HCT116 (cell line): ENCODE measurements around the gene ISL2. TPM values are rescaled to one million over a fixed set of nuclear protein-coding genes. Genes with fewer than 3 reads are reported as not detected.

Experiments used
- ATAC-seq: fragments of 200-7000 bp; cut with Tn5 transposase; 2 replicates; pipeline ENCODE4 v1.9.1; 2020; ENCODE audit warnings: mild to moderate bottlenecking, moderate library complexity
- BruUV-seq: library from RNA; stranded (reverse); fragments of 400-500 nt; replicated peaks from 2 replicates; lab custom pipeline; 2021; lab: Mats Ljungman, UMichigan
- CTCF ChIA-PET: fragments of 300-600 bp; sonication (Branson Sonifier 250); formaldehyde crosslinking; loops from one replicate; lab custom pipeline; 2021; ENCODE audit warnings: antibody characterized with exemption; lab: Charles Lee
- POLR2A ChIA-PET: fragments of 300-600, 350-600 bp; sonication (Branson Sonifier 250); formaldehyde crosslinking; loops from one replicate; lab custom pipeline; 2021; ENCODE audit warnings: antibody characterized with exemption; lab: Charles Lee
- RAD21 ChIA-PET, 2 experiments: fragments of 300-600 bp; sonication (Branson Sonifier 250); formaldehyde crosslinking; loops; one replicate each; lab custom pipeline; 2023; ENCODE audit warnings: low total read pairs in 2 of 2; ENCODE audit not compliant: uncharacterized antibody in 2 of 2, unreplicated experiment in 2 of 2, low non-redundant PET in 1 of 2; lab: Charles Lee
- DNase-seq: peaks from one replicate; pipeline ENCODE4 v3.0.0-alpha.2; 2010; ENCODE audit warnings: low read depth, low spot score
- H2AFZ ChIP-seq: fragments of 200-600 bp; shearing (Covaris generic), sonication (generic); 2 replicates; pipeline ENCODE4 v1.6.1; 2017; ENCODE audit warnings: low read depth, mixed run types, mixed read lengths, antibody characterized with exemption, low read length; ENCODE audit not compliant: poor library complexity, severe bottlenecking
- H3K27ac ChIP-seq: 2 replicates; pipeline ENCODE4 v1.5.1; 2012; ENCODE audit warnings: low read depth, low read length
- H3K27me3 ChIP-seq: fragments of 200-600 bp; sonication (generic); 2 replicates; pipeline ENCODE4 v1.6.1; 2016; ENCODE audit warnings: mixed run types, low read length, mixed read lengths; ENCODE audit not compliant: insufficient read depth
- H3K36me3 ChIP-seq, 2 experiments: fragments of 200-500 bp in 1 of 2; fragments of 200-600 bp in 1 of 2; sonication (Bioruptor generic) in 1 of 2; sonication (generic) in 1 of 2; 2 replicates each; pipeline versions ENCODE4 v1.5.1 to v1.6.1; 2014 to 2016; ENCODE audit warnings: low read length in 2 of 2, inconsistent platforms in 1 of 2, mixed read lengths in 1 of 2, mixed run types in 1 of 2; ENCODE audit not compliant: insufficient read depth in 2 of 2, control insufficient read depth in 1 of 2
- H3K4me1 ChIP-seq, 2 experiments: fragments of 200-600 bp in 1 of 2; sonication (generic) in 1 of 2; 2 replicates each; pipeline versions ENCODE4 v1.5.1 to v1.6.1; 2012 to 2017; ENCODE audit warnings: low read length in 2 of 2, inconsistent platforms in 1 of 2, mild to moderate bottlenecking in 1 of 2, mixed read lengths in 1 of 2, mixed run types in 1 of 2, moderate library complexity in 1 of 2; ENCODE audit not compliant: insufficient read depth in 2 of 2, control insufficient read depth in 1 of 2
- H3K4me2 ChIP-seq: fragments of 200-600 bp; sonication (generic); 2 replicates; pipeline ENCODE4 v1.6.1; 2017; ENCODE audit warnings: mixed run types, low read length, mixed read lengths
- H3K4me3 ChIP-seq, 2 experiments: fragments of 200-600 bp in 1 of 2; sonication (generic) in 1 of 2; replicated peaks in 1 of 2; 2 replicates each; pipeline ENCODE4 v1.5.1; 2011 to 2016; ENCODE audit warnings: low read length in 2 of 2, control low read depth in 1 of 2, low read depth in 1 of 2, mild to moderate bottlenecking in 1 of 2, mixed read lengths in 1 of 2, mixed run types in 1 of 2
- H3K79me2 ChIP-seq: fragments of 200-600 bp; sonication (generic); 2 replicates; pipeline ENCODE4 v1.6.1; 2017; ENCODE audit warnings: mild to moderate bottlenecking, mixed run types, low read length, moderate library complexity, mixed read lengths; ENCODE audit not compliant: insufficient read depth
- H3K9ac ChIP-seq: fragments of 200-600 bp; sonication (generic); 2 replicates; pipeline ENCODE4 v1.6.1; 2016; ENCODE audit warnings: low read length, mixed read lengths
- H3K9me2 ChIP-seq: fragments of 200-600 bp; sonication (generic), shearing (Covaris generic); 2 replicates; pipeline ENCODE4 v1.6.1; 2017; ENCODE audit warnings: mixed run types, mild to moderate bottlenecking, moderate library complexity; ENCODE audit not compliant: insufficient read depth
- H3K9me3 ChIP-seq, 2 experiments: fragments of 200-500 bp in 1 of 2; fragments of 200-600 bp in 1 of 2; sonication (Bioruptor generic) in 1 of 2; sonication (generic) in 1 of 2; 2 replicates each; pipeline ENCODE4 v1.6.1; 2014 to 2017; ENCODE audit warnings: low read length in 2 of 2, mixed read lengths in 2 of 2, inconsistent platforms in 1 of 2, low read depth in 1 of 2, mild to moderate bottlenecking in 1 of 2, mixed run types in 1 of 2, moderate library complexity in 1 of 2; ENCODE audit not compliant: control insufficient read depth in 1 of 2, insufficient read depth in 1 of 2
- H4K20me1 ChIP-seq: fragments of 200-600 bp; sonication (generic), shearing (Covaris generic); 2 replicates; pipeline ENCODE4 v1.6.1; 2017; ENCODE audit warnings: mixed run types, mild to moderate bottlenecking, moderate library complexity; ENCODE audit not compliant: insufficient read depth
- CBX3 ChIP-seq: IDR thresholded peaks from 2 replicates; pipeline ENCODE4 v1.6.1; 2012; ENCODE audit warnings: low read depth
- CEBPB ChIP-seq: IDR thresholded peaks from 2 replicates; pipeline ENCODE4 v1.6.1; 2012; ENCODE audit warnings: low read depth
- ELF1 ChIP-seq: IDR thresholded peaks from 2 replicates; pipeline ENCODE4 v1.6.1; 2012; ENCODE audit warnings: low read depth, borderline replicate concordance
- EZH2phosphoT487 ChIP-seq: fragments of 200-600 bp; IDR thresholded peaks from 2 replicates; pipeline ENCODE4 v1.6.1; 2018; ENCODE audit warnings: antibody characterized with exemption, borderline replicate concordance
- FOSL1 ChIP-seq: IDR thresholded peaks from 2 replicates; pipeline ENCODE4 v1.6.1; 2012; ENCODE audit warnings: low read depth
- POLR2A ChIP-seq: IDR thresholded peaks from 2 replicates; pipeline ENCODE4 v1.7.0; 2011; ENCODE audit warnings: borderline replicate concordance; ENCODE audit not compliant: insufficient read depth, insufficient read length; ENCODE audit errors: extremely low read depth
- POLR2AphosphoS5 ChIP-seq: IDR thresholded peaks from 2 replicates; pipeline ENCODE4 v1.6.1; 2011; ENCODE audit warnings: mild to moderate bottlenecking, low read depth, low read length, moderate library complexity
- SIN3A ChIP-seq: IDR thresholded peaks from 2 replicates; pipeline ENCODE4 v1.6.1; 2012; ENCODE audit warnings: low read depth
- SRF ChIP-seq: IDR thresholded peaks from 2 replicates; pipeline ENCODE4 v1.6.1; 2012; ENCODE audit warnings: low read depth
- TCF7L2 ChIP-seq: IDR thresholded peaks from 2 replicates; pipeline ENCODE4 v1.7.0; 2011; ENCODE audit warnings: borderline replicate concordance, inconsistent platforms; ENCODE audit not compliant: insufficient read depth, insufficient read length; ENCODE audit errors: extremely low read depth
- ZFX ChIP-seq: fragments of 450-650 bp; IDR thresholded peaks from 2 replicates; pipeline ENCODE4 v1.6.1; 2017
- ZNF274 ChIP-seq: fragments of 200-500 bp; sonication (Bioruptor generic); IDR thresholded peaks from 2 replicates; pipeline ENCODE4 v1.6.1; 2014; ENCODE audit warnings: mild to moderate bottlenecking, low read depth, low read length, inconsistent platforms
- intact Hi-C: fragments of 100-400 bp; cut with micrococcal nuclease; formaldehyde crosslinking; loops from 2 replicates; pipeline ENCODE4 v1.10.0; 2022
- total RNA-seq: library from RNA; stranded (reverse); gene quantifications from one replicate; pipeline ENCODE4 v1.2.1, GENCODE V29; 2021; ENCODE audit not compliant: unreplicated experiment

The ISL2 gene
- total RNA-seq, 1 experiment from 2014 or later, result 11.6 TPM

- ChIA-PET CTCF (no interaction called here), RAD21 (no interaction called here), POLR2A (no interaction called here)
- ATAC-seq (no peak), DNase-seq (no peak)
- Histone ChIP-seq H3K27me3 (no peaks in the 10 kb centered on the region), H4K20me1 (0 out of 2 replicates have a peak, but pooled peaks cover 7% of the 10 kb centered on the region), H3K9me3 (no peaks in the 10 kb centered on the region), H3K9ac (no peak overlapping the region), H2AFZ (no peak overlapping the region), H3K4me3 (no peak overlapping the region), H3K4me1 (no peaks in the 10 kb centered on the region), H3K27ac (no peak overlapping the region), H3K79me2 (peaks cover 98% of the 10 kb centered on the region), H3K9me2 (no peaks in the 10 kb centered on the region), H3K4me2 (no peak overlapping the region), H3K36me3 (no peaks in the 10 kb centered on the region)
- TF ChIP-seq FOSL1 (no peak), SIN3A (no peak), ZNF274 (no peak), EZH2phosphoT487 (no peak), CEBPB (no peak), SRF (no peak), POLR2A (no peak), ELF1 (no peak), ZFX (no peak), POLR2AphosphoS5 (no peak), CBX3 (no peak), TCF7L2 (no peak)
- BruUV-seq, result no TSS peak
- intact Hi-C loops, result no loop called here
Observed at GRCh38 chr15:76303909-76304308, 32.7 kb upstream of the ISL2 start.
